GM19395 (cell line): ENCODE measurements around the gene MAP2.

Source experiments
- ATAC-seq: cut with Tn5 transposase; IDR thresholded peaks from one replicate; pipeline ENCODE4 v1.9.1; 2021; ENCODE audit warnings: mild to moderate bottlenecking, moderate library complexity; ENCODE audit not compliant: unreplicated experiment

MAP2 gene

GRCh38 chr2:209525331-209525730, 101.5 kb downstream of the MAP2 start:
- ATAC-seq, result no peak

GRCh38 chr2:209525834-209526281, 102.0 kb downstream of the MAP2 start:
- ATAC-seq, result peak; percentile 42

GRCh38 chr2:209526561-209526960, 102.7 kb downstream of the MAP2 start:
- ATAC-seq, result peak; percentile 43

GRCh38 chr2:209529579-209529978, 105.7 kb downstream of the MAP2 start:
- ATAC-seq, result no peak

- no peak for ATAC-seq
Measured at GRCh38 chr2:209532321-209532720, 108.5 kb downstream of the MAP2 start.

- no peak for ATAC-seq
Measured at GRCh38 chr2:209533391-209533790, 109.5 kb downstream of the MAP2 start.

- peak; percentile 65 for ATAC-seq
Measured at GRCh38 chr2:209534228-209534627, 110.4 kb downstream of the MAP2 start.

- no peak for ATAC-seq
Measured at GRCh38 chr2:209536363-209536762, 112.5 kb downstream of the MAP2 start.

- no peak for ATAC-seq
Measured at GRCh38 chr2:209547726-209548125, 123.9 kb downstream of the MAP2 start.

GRCh38 chr2:209549589-209549988, 125.7 kb downstream of the MAP2 start:
- ATAC-seq, result no peak

GRCh38 chr2:209553913-209554312, 130.1 kb downstream of the MAP2 start:
- ATAC-seq, result no peak

GRCh38 chr2:209556354-209556961, 132.6 kb downstream of the MAP2 start:
- peak; percentile 81 for ATAC-seq

GRCh38 chr2:209560911-209561310, 137.1 kb downstream of the MAP2 start:
- ATAC-seq, result no peak

- ATAC-seq, result no peak
Measured at GRCh38 chr2:209563453-209563852, 139.6 kb downstream of the MAP2 start.

GRCh38 chr2:209564816-209565215, 141.0 kb downstream of the MAP2 start:
- no peak for ATAC-seq

GRCh38 chr2:209565896-209566582, 142.2 kb downstream of the MAP2 start:
- ATAC-seq, result no peak

- no peak for ATAC-seq
Measured at GRCh38 chr2:209570194-209570593, 146.3 kb downstream of the MAP2 start.

- no peak for ATAC-seq
Measured at GRCh38 chr2:209574515-209574914, 150.7 kb downstream of the MAP2 start.

GRCh38 chr2:209577376-209578357, 153.8 kb downstream of the MAP2 start:
- ATAC-seq, result no peak

- no peak for ATAC-seq
Measured at GRCh38 chr2:209578394-209579001, 154.7 kb downstream of the MAP2 start.

- no peak for ATAC-seq
Measured at GRCh38 chr2:209579230-209579749, 155.4 kb downstream of the MAP2 start.
